22Rv1 (cell line): ENCODE data around the gene SPTBN2.

Source experiments
- CTCF ChIP-seq: fragments of 450-650 bp; IDR thresholded peaks from 2 replicates; pipeline ENCODE4 v1.5.1; 2017; ENCODE audit warnings: mild to moderate bottlenecking
- ZFX ChIP-seq: fragments of 450-650 bp; IDR thresholded peaks from 2 replicates; pipeline ENCODE4 v1.6.1; 2017; ENCODE audit warnings: antibody characterized with exemption, borderline replicate concordance

GRCh38 chr11:66747480-66747879 is 18.5 kb upstream of the SPTBN2 start:
- TF ChIP-seq CTCF (no peak), ZFX (no peak)
